SK-N-SH treated with all-trans-retinoic acid at 6 μM for 48 hours (cell line): ENCODE measurements around the gene SREBF2.

ENCODE experiments used
- ATAC-seq: fragments of 200-7000 bp; cut with Tn5 transposase; 3 replicates; pipeline ENCODE4 v1.9.1; 2020; ENCODE audit warnings: mild to moderate bottlenecking, moderate library complexity
- ARNTL ChIP-seq: fragments of 450-650 bp; formaldehyde crosslinking; IDR thresholded peaks from 2 replicates; pipeline ENCODE4 v1.5.0; 2020; ENCODE audit warnings: low read depth, mild to moderate bottlenecking, moderate library complexity, borderline replicate concordance
- CSDC2 ChIP-seq: fragments of 250-450 bp; sonication (Bioruptor Pico); IDR thresholded peaks from 2 replicates; pipeline ENCODE4 v1.5.0; 2020; ENCODE audit warnings: mild to moderate bottlenecking, moderate library complexity
- ESRRG ChIP-seq: fragments of 250-450 bp; sonication (Bioruptor Pico); IDR thresholded peaks from 2 replicates; pipeline ENCODE4 v1.6.1; 2021; ENCODE audit warnings: mild to moderate bottlenecking
- GLIS3 ChIP-seq: fragments of 250-450 bp; sonication (Bioruptor Pico); IDR thresholded peaks from 2 replicates; pipeline ENCODE4 v1.5.0; 2020; ENCODE audit warnings: mild to moderate bottlenecking, moderate library complexity
- OSR1 ChIP-seq: fragments of 250-450 bp; sonication (Bioruptor Pico); IDR thresholded peaks from 2 replicates; pipeline ENCODE4 v1.8.0; 2022; ENCODE audit warnings: moderate library complexity, mild to moderate bottlenecking, inconsistent platforms
- PPARA ChIP-seq: fragments of 250-450 bp; sonication (Bioruptor Pico); IDR thresholded peaks from 2 replicates; pipeline ENCODE4 v1.5.0; 2020; ENCODE audit warnings: mild to moderate bottlenecking, borderline replicate concordance
- SNAI2 ChIP-seq: fragments of 250-450 bp; sonication (Bioruptor Pico); IDR thresholded peaks from 2 replicates; pipeline ENCODE4 v1.5.0; 2020; ENCODE audit warnings: mild to moderate bottlenecking, moderate library complexity
- TOX ChIP-seq: fragments of 250-450 bp; sonication (Bioruptor Pico); IDR thresholded peaks from 2 replicates; pipeline ENCODE4 v1.8.0; 2021; ENCODE audit warnings: mild to moderate bottlenecking, moderate library complexity, borderline replicate concordance
- ZC3H10 ChIP-seq: fragments of 250-450 bp; sonication (Bioruptor Pico); IDR thresholded peaks from 2 replicates; pipeline ENCODE4 v1.5.1; 2021; ENCODE audit warnings: mild to moderate bottlenecking, moderate library complexity
- ZFP3 ChIP-seq: fragments of 250-450 bp; sonication (Bioruptor Pico); IDR thresholded peaks from 2 replicates; pipeline ENCODE4 v1.5.0; 2020; ENCODE audit warnings: mild to moderate bottlenecking, moderate library complexity
- ZNF565 ChIP-seq: fragments of 450-650 bp; formaldehyde crosslinking; conservative IDR thresholded peaks from 2 replicates; pipeline ENCODE4 v1.5.0; 2020; ENCODE audit warnings: low read depth, mild to moderate bottlenecking, moderate library complexity
- ZNF8 ChIP-seq: fragments of 450-650 bp; formaldehyde crosslinking; IDR thresholded peaks from 2 replicates; pipeline ENCODE4 v1.5.0; 2020; ENCODE audit warnings: mild to moderate bottlenecking, moderate library complexity
- TF ChIP-seq, protein P1 (sequence below): fragments of 250-450 bp; sonication (Bioruptor Pico); IDR thresholded peaks from 2 replicates; pipeline ENCODE4 v1.8.0; 2021; ENCODE audit warnings: low read depth, mild to moderate bottlenecking, moderate library complexity, borderline replicate concordance
- TF ChIP-seq, protein P2 (sequence below): fragments of 250-450 bp; sonication (Bioruptor Pico); IDR thresholded peaks from 2 replicates; pipeline ENCODE4 v1.5.1; 2021; ENCODE audit warnings: mild to moderate bottlenecking, moderate library complexity
- TF ChIP-seq, protein P3 (sequence below): fragments of 250-450 bp; sonication (Bioruptor Pico); IDR thresholded peaks from 2 replicates; pipeline ENCODE4 v1.5.0; 2020; ENCODE audit warnings: mild to moderate bottlenecking, moderate library complexity
- TF ChIP-seq, protein P4 (sequence below): fragments of 250-450 bp; sonication (Bioruptor Pico); IDR thresholded peaks from 2 replicates; pipeline ENCODE4 v1.8.0; 2020; ENCODE audit warnings: mild to moderate bottlenecking, moderate library complexity, borderline replicate concordance

SREBF2 gene

DNA sequence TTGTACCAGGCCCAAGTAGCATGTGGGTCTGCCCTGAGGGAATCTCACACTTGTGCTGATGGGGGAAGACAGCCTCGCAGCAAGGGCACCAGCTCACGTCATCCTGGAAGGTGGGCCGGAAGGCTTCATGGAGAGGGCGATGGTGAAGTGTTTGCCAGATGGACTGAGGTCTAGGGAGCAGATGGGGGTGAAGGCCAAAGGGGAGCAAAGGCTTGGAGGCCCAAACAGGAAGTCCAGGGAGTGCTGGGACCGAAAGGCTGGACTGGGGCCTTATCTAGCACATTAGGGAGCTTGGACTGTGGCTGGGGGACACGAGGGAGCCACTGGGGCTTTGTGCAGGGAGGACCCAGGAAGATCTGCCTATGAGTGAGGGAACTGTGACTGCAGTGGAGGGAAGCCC lies 94.9 kb downstream of the SREBF2 start:
- ATAC-seq: no peak
- TF ChIP-seq, protein P1, sequence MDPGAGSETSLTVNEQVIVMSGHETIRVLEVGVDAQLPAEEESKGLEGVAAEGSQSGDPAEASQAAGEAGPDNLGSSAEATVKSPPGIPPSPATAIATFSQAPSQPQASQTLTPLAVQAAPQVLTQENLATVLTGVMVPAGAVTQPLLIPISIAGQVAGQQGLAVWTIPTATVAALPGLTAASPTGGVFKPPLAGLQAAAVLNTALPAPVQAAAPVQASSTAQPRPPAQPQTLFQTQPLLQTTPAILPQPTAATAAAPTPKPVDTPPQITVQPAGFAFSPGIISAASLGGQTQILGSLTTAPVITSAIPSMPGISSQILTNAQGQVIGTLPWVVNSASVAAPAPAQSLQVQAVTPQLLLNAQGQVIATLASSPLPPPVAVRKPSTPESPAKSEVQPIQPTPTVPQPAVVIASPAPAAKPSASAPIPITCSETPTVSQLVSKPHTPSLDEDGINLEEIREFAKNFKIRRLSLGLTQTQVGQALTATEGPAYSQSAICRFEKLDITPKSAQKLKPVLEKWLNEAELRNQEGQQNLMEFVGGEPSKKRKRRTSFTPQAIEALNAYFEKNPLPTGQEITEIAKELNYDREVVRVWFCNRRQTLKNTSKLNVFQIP (CRISPR knock-in tag): no peak
- TF ChIP-seq CSDC2 (CRISPR knock-in tag) (no peak), ZFP3 (no peak), OSR1 (CRISPR knock-in tag) (no peak), ZNF565 (no peak), ARNTL (CRISPR knock-in tag) (no peak), ZNF8 (CRISPR knock-in tag) (no peak), TOX (CRISPR knock-in tag) (no peak)

DNA sequence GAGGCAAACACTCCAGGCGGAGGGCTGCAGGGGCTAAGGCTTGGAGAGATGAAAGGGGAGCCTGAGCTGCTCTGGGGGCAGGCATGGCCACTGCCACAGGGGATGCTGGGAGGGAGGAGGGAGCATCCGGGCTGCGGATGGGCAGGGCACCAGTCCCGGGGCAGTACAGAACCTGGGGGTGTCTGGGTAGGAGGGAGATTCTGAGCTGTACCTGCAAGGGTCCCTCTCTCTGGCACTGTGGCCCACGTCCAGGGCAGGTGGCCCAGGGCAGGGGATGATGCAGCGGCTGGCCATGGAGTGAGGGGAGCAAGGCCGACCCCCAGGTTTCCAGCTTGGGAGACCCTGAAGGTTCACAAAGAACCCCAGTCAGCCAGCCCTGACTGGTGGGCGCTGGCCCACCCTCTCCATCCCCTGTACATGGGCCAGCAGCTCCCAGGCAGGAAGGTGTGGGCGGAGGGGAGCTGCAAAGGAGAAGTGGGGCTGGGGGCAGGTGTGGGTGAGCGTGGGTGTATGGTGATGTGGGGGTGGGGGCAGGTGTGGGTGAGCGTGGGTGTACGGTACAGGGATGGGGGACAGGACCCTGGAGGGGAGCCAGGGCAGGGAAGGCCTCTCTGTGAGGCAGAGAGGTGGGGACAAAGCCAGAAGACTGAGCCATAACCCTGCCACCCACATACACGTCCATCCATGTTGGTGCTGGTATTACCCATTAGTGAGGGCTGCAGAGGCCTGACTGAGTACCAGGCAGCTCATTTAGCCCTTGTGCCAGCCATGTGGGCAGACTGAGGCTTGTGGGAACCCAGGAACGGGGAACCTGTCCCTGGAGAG lies 95.9 kb downstream of the SREBF2 start:
- ATAC-seq: no peak

DNA sequence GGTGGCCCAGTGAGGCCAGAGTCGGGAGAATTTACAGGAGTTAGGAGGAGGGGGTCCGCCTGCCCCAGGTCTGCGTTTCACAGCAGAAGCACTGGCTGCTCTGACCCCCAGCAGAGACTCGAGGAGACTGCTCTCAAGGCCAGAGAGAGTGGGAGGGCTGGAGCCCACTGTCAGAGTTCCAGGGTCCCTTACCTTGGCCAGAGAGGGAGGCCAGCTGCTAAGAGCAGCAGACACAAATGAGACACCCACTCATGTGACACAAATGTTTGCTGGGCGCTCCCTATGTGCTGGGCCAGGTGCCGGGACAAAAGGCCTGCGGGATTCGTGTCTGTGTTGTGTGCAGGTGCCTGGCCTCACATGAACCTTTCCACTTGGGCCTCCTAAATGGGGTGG lies 96.5 kb downstream of the SREBF2 start:
- ATAC-seq: no peak
- no peak for TF ChIP-seq SNAI2 (CRISPR knock-in tag)
- TF ChIP-seq, protein P2, sequence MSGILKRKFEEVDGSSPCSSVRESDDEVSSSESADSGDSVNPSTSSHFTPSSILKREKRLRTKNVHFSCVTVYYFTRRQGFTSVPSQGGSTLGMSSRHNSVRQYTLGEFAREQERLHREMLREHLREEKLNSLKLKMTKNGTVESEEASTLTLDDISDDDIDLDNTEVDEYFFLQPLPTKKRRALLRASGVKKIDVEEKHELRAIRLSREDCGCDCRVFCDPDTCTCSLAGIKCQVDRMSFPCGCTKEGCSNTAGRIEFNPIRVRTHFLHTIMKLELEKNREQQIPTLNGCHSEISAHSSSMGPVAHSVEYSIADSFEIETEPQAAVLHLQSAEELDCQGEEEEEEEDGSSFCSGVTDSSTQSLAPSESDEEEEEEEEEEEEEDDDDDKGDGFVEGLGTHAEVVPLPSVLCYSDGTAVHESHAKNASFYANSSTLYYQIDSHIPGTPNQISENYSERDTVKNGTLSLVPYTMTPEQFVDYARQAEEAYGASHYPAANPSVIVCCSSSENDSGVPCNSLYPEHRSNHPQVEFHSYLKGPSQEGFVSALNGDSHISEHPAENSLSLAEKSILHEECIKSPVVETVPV (CRISPR knock-in tag): no peak
- TF ChIP-seq OSR1 (CRISPR knock-in tag): no peak
- TF ChIP-seq ZC3H10 (CRISPR knock-in tag): no peak
- TF ChIP-seq, protein P1 (CRISPR knock-in tag): no peak
- TF ChIP-seq, protein P3, sequence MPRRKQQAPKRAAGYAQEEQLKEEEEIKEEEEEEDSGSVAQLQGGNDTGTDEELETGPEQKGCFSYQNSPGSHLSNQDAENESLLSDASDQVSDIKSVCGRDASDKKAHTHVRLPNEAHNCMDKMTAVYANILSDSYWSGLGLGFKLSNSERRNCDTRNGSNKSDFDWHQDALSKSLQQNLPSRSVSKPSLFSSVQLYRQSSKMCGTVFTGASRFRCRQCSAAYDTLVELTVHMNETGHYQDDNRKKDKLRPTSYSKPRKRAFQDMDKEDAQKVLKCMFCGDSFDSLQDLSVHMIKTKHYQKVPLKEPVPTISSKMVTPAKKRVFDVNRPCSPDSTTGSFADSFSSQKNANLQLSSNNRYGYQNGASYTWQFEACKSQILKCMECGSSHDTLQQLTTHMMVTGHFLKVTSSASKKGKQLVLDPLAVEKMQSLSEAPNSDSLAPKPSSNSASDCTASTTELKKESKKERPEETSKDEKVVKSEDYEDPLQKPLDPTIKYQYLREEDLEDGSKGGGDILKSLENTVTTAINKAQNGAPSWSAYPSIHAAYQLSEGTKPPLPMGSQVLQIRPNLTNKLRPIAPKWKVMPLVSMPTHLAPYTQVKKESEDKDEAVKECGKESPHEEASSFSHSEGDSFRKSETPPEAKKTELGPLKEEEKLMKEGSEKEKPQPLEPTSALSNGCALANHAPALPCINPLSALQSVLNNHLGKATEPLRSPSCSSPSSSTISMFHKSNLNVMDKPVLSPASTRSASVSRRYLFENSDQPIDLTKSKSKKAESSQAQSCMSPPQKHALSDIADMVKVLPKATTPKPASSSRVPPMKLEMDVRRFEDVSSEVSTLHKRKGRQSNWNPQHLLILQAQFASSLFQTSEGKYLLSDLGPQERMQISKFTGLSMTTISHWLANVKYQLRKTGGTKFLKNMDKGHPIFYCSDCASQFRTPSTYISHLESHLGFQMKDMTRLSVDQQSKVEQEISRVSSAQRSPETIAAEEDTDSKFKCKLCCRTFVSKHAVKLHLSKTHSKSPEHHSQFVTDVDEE (CRISPR knock-in tag): no peak
- no peak for TF ChIP-seq ZNF8 (CRISPR knock-in tag)
- no peak for TF ChIP-seq TOX (CRISPR knock-in tag)
- TF ChIP-seq ARNTL (CRISPR knock-in tag): no peak
- no peak for TF ChIP-seq ESRRG (CRISPR knock-in tag)
- no peak for TF ChIP-seq GLIS3 (CRISPR knock-in tag)
- TF ChIP-seq CSDC2 (CRISPR knock-in tag): no peak

More for the DNA sequence above, 95.9 kb downstream of the SREBF2 start:
- no peak for TF ChIP-seq ESRRG (CRISPR knock-in tag)
- TF ChIP-seq, protein P4, sequence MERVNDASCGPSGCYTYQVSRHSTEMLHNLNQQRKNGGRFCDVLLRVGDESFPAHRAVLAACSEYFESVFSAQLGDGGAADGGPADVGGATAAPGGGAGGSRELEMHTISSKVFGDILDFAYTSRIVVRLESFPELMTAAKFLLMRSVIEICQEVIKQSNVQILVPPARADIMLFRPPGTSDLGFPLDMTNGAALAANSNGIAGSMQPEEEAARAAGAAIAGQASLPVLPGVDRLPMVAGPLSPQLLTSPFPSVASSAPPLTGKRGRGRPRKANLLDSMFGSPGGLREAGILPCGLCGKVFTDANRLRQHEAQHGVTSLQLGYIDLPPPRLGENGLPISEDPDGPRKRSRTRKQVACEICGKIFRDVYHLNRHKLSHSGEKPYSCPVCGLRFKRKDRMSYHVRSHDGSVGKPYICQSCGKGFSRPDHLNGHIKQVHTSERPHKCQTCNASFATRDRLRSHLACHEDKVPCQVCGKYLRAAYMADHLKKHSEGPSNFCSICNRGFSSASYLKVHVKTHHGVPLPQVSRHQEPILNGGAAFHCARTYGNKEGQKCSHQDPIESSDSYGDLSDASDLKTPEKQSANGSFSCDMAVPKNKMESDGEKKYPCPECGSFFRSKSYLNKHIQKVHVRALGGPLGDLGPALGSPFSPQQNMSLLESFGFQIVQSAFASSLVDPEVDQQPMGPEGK (CRISPR knock-in tag): no peak
- TF ChIP-seq, protein P1 (CRISPR knock-in tag): no peak
- TF ChIP-seq PPARA: no peak
- TF ChIP-seq GLIS3 (CRISPR knock-in tag): no peak
- TF ChIP-seq, all 23 proteins: peak for 0
